ENCODE measurements around the gene PPCDC.
A peak's percentile ranks its signal among the peaks of the same experiment; 100 is the strongest.

GRCh38 chr15:74988007-74988800 lies 35.2 kb upstream of the PPCDC start:
- TF ChIP-seq CTCF (conservative IDR thresholded peaks at IDR 0.05; ENCODE audit: low read length) (peak; percentile 78), EZH2phosphoT487 (IDR thresholded peaks at IDR 0.05; ENCODE audit: borderline replicate concordance) (no peak)
